Measurements from ENCODE around the gene TWIST2.

Gene TWIST2

DNA sequence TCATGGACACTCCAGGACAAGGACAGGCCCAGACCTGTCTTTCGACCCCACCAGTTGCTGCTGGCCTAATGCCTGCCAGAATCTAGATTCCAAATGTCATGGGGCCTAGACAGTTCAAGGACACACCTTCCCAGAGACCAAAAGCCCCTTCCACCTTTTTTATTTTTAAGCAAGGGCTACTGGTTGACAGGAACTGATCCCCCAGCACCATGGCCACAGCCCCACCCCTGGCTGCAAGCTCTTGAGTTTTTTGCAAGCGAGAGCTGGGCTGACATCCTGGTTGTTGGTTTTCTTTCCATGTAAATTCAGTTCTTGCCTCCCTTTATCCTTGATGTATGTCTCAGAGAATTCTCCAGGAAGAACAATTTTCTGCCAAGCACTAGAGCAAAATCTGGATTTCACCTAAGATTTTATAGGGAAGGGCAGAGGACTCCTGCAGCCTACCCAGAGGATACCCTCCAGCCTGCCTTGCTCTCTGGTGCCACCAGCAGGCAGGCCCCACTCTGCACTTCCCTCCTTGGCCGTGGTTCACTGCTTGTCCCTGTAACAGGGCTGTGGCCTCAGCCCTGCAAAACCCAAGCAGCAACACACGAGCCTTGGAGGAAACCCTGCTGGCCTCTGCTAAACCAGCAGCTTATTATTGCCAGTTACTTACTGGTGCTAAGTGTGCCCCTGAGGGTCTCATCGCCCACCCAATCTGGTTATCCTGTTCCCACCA is 97.7 kb downstream of the TWIST2 start:
- Histone ChIP-seq H3K27me3 (ENCODE audit: control insufficient read depth, insufficient read depth, low read length) (no peaks in the 10 kb centered on the region), H3K4me1 (ENCODE audit: control insufficient read depth, insufficient read depth, low read length) (no peaks in the 10 kb centered on the region), H3K36me3 (ENCODE audit: control insufficient read depth, insufficient read depth, low read length) (no peaks in the 10 kb centered on the region), H3K9ac (ENCODE audit: low read depth, low read length) (no peak overlapping the region), H3K9me3 (ENCODE audit: control insufficient read depth, insufficient read depth, low read length) (no peaks in the 10 kb centered on the region), H3K4me3 (ENCODE audit: low read depth, low read length) (no peak overlapping the region)

DNA sequence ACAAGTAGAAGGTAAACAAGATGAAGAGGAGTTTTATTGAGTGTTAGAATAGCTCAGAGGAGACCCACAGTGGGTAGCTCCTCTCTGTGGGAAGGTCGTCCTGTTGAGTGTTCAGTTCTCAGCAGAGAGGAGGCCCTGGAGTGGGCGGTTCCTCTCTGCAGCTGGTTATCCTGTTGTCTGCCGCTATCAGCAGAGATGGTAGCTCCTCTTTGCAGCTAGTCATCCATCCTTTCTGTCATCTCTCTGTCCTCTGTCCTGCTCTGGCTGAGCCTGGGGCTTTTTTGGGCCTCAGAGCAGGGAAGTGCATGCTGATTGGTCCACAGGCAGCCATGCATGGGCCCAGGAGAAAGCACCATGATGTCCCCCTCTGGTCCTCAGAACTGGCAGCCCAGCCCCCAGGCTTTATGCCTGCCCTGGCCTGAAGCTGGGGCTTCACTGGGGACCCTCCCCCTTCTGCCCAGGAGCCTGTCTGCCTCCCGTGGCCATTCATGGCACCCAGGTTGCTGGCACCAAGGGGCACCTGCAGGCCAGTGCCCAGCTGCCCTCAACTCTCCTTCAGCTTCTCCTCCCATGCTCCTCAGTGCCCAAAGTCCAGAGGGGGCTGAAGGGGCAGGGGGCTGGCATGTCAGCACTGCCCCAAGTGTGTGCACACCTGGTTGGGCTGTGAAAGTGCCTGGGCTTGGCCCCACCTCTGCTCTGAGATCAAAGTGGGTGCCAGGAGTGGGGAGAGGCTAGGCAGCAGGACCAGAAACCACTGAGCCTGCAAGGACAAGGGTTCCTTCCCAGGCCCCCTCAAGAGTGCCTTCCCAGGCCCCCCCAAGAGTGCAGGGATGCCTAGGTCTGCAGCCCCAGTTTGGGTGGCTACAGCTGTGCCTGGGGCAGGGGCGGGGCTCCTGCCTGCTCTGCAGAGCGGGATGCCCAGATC is 98.7 kb downstream of the TWIST2 start:
- H3K27me3 ChIP-seq (ENCODE audit: control insufficient read depth, insufficient read depth, low read length) = no peaks in the 10 kb centered on the region
- no peaks in the 10 kb centered on the region for H3K9me3 ChIP-seq (ENCODE audit: control insufficient read depth, insufficient read depth, low read length)
- no peak overlapping the region for H3K9ac ChIP-seq (ENCODE audit: low read depth, low read length)

DNA sequence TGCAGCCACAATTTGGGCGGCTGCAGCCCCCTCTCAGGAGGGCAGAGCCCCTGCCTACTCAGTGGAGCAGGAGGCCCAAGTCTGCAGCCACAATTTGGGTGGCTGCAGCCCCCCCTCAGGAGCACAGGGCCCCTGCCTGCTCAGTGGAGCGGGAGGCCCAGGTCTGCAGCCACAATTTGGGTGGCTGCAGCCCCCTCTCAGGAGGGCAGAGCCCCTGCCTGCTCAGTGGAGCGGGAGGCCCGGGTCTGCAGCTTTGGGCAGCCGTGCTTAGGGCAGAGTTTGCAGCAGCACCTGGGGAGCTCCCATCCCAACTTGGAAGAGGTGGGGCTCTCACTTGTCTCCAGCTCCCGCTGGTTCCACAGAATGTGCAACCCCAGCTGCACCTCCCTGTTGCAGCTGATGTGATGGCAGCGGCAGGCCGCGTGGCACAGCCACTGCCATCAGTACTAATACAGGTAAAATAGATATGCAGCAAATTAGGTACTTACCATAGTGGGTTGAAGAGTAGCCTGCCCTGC is 99.4 kb downstream of the TWIST2 start:
- H3K4me3 ChIP-seq (ENCODE audit: low read depth, low read length) = no peak overlapping the region
- no peaks in the 10 kb centered on the region for H3K36me3 ChIP-seq (ENCODE audit: control insufficient read depth, insufficient read depth, low read length)
- no peaks in the 10 kb centered on the region for H3K9me3 ChIP-seq (ENCODE audit: control insufficient read depth, insufficient read depth, low read length)
- no peaks in the 10 kb centered on the region for H3K27me3 ChIP-seq (ENCODE audit: control insufficient read depth, insufficient read depth, low read length)
- H3K9ac ChIP-seq (ENCODE audit: low read depth, low read length) = no peak overlapping the region
- no peaks in the 10 kb centered on the region for H3K4me1 ChIP-seq (ENCODE audit: control insufficient read depth, insufficient read depth, low read length)

More for the DNA sequence above, 98.7 kb downstream of the TWIST2 start:
- H3K4me3 ChIP-seq (ENCODE audit: low read depth, low read length) = no peak overlapping the region
- H3K4me1 ChIP-seq (ENCODE audit: control insufficient read depth, insufficient read depth, low read length) = no peaks in the 10 kb centered on the region
- H3K36me3 ChIP-seq (ENCODE audit: control insufficient read depth, insufficient read depth, low read length) = no peaks in the 10 kb centered on the region

DNA sequence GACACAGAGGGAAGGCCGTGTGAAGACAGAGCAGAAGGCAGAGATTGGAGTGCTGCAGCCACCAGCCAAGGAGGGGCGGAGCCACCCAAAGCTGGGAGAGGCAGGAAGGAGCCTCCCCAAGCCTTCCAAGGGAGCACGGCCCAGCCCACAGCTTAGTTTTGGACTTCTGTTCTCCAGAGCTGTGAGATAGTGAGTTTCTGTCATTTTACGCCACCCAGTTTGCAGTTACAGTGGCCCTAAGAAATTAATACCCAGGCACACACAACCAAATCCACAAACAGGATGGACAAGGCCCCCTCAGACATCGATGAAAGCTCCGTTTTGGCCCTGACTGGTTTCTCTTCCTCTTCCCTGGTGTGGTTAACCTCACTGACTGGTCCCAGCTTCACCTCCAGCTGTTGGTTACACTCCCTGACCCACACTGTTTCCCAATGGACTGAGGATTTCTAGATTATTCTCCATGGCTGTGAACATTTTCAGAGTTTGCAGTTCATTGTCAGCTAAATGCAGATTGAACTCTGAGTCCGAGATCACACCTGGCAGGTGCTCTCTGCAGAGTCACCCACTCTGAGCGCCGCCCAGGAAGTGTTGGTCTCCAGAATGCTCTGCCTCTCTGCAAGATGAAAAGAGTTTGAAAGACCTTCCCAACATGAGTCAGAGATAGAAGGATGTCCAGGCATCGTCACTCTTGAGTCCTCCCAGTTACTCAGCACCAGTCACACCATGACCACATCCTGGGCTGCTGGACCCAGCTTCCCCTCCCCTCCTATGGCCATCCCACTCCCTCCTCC is 100.2 kb downstream of the TWIST2 start:
- Histone ChIP-seq H3K36me3 (ENCODE audit: control insufficient read depth, insufficient read depth, low read length) (no peaks in the 10 kb centered on the region), H3K4me3 (ENCODE audit: low read depth, low read length) (no peak overlapping the region), H3K27me3 (ENCODE audit: control insufficient read depth, insufficient read depth, low read length) (no peaks in the 10 kb centered on the region), H3K9me3 (ENCODE audit: control insufficient read depth, insufficient read depth, low read length) (no peaks in the 10 kb centered on the region), H3K4me1 (ENCODE audit: control insufficient read depth, insufficient read depth, low read length) (no peaks in the 10 kb centered on the region), H3K9ac (ENCODE audit: low read depth, low read length) (no peak overlapping the region)

GRCh38 chr2:238948765-238949641 is 101.1 kb downstream of the TWIST2 start:
- H3K27me3 ChIP-seq (ENCODE audit: control insufficient read depth, insufficient read depth, low read length) = no peaks in the 10 kb centered on the region
- no peaks in the 10 kb centered on the region for H3K36me3 ChIP-seq (ENCODE audit: control insufficient read depth, insufficient read depth, low read length)
- no peak overlapping the region for H3K9ac ChIP-seq (ENCODE audit: low read depth, low read length)
- no peak overlapping the region for H3K4me3 ChIP-seq (ENCODE audit: low read depth, low read length)
- H3K4me1 ChIP-seq (ENCODE audit: control insufficient read depth, insufficient read depth, low read length) = no peaks in the 10 kb centered on the region
- no peaks in the 10 kb centered on the region for H3K9me3 ChIP-seq (ENCODE audit: control insufficient read depth, insufficient read depth, low read length)

DNA sequence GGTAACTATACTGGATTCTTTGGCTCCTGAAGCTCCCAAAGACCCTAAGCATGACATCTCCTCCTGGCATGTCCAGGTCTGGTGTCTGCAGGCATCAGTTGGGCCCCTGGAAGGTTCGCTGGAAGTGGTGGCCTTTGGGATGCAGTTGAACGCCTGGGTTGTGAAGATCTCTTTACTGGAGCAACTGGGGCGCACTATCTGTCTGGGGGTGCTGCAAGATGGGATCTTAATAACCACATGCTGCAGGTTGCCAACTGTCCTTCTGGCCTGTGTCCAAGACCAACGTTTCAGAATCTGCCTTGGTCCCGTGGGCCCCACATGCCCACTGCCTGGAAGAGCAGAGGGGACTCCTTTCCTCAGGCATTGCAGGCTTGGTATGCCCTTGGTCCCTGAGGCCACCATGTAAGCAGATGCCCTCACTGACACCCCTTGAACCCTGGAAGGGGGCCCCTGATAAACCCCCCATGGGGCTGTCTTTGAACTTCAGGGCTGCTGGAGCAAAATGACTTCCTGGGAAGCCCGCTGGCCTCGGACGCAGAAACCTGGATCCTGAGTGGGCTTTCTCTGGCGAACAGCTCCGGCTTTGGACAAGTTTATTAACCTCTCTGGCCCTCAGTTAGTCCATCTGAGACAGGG is 101.9 kb downstream of the TWIST2 start:
- Histone ChIP-seq H3K9ac (ENCODE audit: low read depth, low read length) (no peak overlapping the region), H3K27me3 (ENCODE audit: control insufficient read depth, insufficient read depth, low read length) (no peaks in the 10 kb centered on the region)

DNA sequence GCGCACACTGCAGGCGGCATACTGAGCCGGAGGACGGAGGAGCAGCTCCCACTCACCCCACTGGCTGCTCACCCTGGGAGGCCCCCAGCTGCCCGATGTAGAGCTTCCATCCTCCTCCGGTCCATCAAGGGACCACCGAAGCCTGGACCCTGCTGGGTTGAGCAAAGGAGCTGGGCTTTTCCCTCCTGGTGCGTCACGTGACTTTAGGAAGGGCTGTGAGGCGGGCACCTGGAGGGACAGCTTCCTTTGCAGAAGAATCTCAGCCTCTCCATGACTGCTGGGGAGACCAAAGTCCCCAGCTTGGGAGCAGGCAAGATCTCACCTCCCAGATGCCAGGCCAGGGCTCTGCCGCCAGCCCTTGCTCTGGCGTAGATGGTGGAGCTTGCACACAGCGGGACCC is 102.7 kb downstream of the TWIST2 start:
- H3K9me3 ChIP-seq (ENCODE audit: control insufficient read depth, insufficient read depth, low read length) = no peaks in the 10 kb centered on the region
- H3K4me3 ChIP-seq (ENCODE audit: low read depth, low read length) = no peak overlapping the region
- no peaks in the 10 kb centered on the region for H3K27me3 ChIP-seq (ENCODE audit: control insufficient read depth, insufficient read depth, low read length)
- H3K36me3 ChIP-seq (ENCODE audit: control insufficient read depth, insufficient read depth, low read length) = no peaks in the 10 kb centered on the region
- no peak overlapping the region for H3K9ac ChIP-seq (ENCODE audit: low read depth, low read length)
- no peaks in the 10 kb centered on the region for H3K4me1 ChIP-seq (ENCODE audit: control insufficient read depth, insufficient read depth, low read length)

More for the DNA sequence above, 101.9 kb downstream of the TWIST2 start:
- no peak overlapping the region for H3K4me3 ChIP-seq (ENCODE audit: low read depth, low read length)
- H3K4me1 ChIP-seq (ENCODE audit: control insufficient read depth, insufficient read depth, low read length) = no peaks in the 10 kb centered on the region
- H3K9me3 ChIP-seq (ENCODE audit: control insufficient read depth, insufficient read depth, low read length) = no peaks in the 10 kb centered on the region
- no peaks in the 10 kb centered on the region for H3K36me3 ChIP-seq (ENCODE audit: control insufficient read depth, insufficient read depth, low read length)

DNA sequence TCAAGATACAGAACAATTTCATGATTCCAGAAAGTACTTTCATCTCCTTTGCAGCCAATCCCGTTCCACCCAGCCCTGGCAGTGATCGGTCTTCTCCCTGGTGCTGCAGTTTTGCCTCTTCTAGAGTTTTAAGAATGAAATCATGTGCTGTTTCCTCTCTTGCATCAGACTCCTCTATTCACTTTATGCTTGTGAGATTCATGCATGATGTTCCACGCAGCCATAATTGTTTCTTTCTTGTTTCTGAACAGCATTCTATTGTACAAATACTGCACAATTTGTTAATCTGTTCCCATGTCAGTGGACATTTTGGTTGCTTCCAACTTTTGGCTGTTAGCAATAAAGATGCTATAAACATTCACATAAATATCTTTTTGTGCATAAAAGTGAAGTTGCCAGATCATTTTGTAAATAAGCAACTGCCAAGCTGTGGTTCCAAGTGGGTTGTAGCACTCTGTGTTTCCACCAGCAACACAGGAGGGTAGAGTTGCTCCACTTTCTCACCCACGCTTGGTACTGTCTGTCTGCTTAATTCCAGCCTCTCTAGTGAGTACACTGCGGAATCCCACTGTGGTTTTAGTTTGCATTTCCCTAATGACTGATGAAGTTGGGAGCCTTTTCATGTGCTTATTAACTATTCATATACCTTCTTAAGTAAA is 104.5 kb downstream of the TWIST2 start:
- H3K9me3 ChIP-seq (ENCODE audit: control insufficient read depth, insufficient read depth, low read length) = no peaks in the 10 kb centered on the region

GRCh38 chr2:238954841-238955591 is 107.1 kb downstream of the TWIST2 start:
- no peak overlapping the region for H3K9ac ChIP-seq (ENCODE audit: low read depth, low read length)
- H3K4me3 ChIP-seq (ENCODE audit: low read depth, low read length) = no peak overlapping the region
- H3K27me3 ChIP-seq (ENCODE audit: control insufficient read depth, insufficient read depth, low read length) = no peaks in the 10 kb centered on the region
- H3K9me3 ChIP-seq (ENCODE audit: control insufficient read depth, insufficient read depth, low read length) = no peaks in the 10 kb centered on the region
- H3K36me3 ChIP-seq (ENCODE audit: control insufficient read depth, insufficient read depth, low read length) = no peaks in the 10 kb centered on the region
- no peaks in the 10 kb centered on the region for H3K4me1 ChIP-seq (ENCODE audit: control insufficient read depth, insufficient read depth, low read length)

More for the DNA sequence above, 104.5 kb downstream of the TWIST2 start:
- Histone ChIP-seq H3K36me3 (ENCODE audit: control insufficient read depth, insufficient read depth, low read length) (no peaks in the 10 kb centered on the region), H3K4me1 (ENCODE audit: control insufficient read depth, insufficient read depth, low read length) (no peaks in the 10 kb centered on the region), H3K9ac (ENCODE audit: low read depth, low read length) (no peak overlapping the region), H3K4me3 (ENCODE audit: low read depth, low read length) (no peak overlapping the region), H3K27me3 (ENCODE audit: control insufficient read depth, insufficient read depth, low read length) (no peaks in the 10 kb centered on the region)
